Adrenal gland (tissue), 12 donors: ENCODE measurements around the gene BUD23. TPM values are rescaled to one million over a fixed set of nuclear protein-coding genes. Genes with fewer than 3 reads are reported as not detected.

Experiments used
- DNase-seq, 7 donors: peaks; one replicate each; pipeline ENCODE4 v3.0.0-alpha.2; 2019 to 2020
- H3K27ac ChIP-seq, 5 donors: fragments of 200-600 bp; sonication (generic) in 4 of 5; 1 replicate in 3 of 5; 2 replicates in 2 of 5; pipeline versions ENCODE4 v1.5.1 to v1.8.0; 2016 to 2020; ENCODE audit warnings: mild to moderate bottlenecking in 1 of 5
- H3K27me3 ChIP-seq: fragments of 200-600 bp; 2 replicates; pipeline ENCODE4 v1.8.0; 2021
- H3K36me3 ChIP-seq, 2 donors: fragments of 200-600 bp; replicated peaks in 1 of 2; 1 replicate in 1 of 2; 2 replicates in 1 of 2; pipeline versions ENCODE4 v1.5.1 to v1.8.0; 2018 to 2022
- H3K4me1 ChIP-seq, 2 donors: fragments of 200-600 bp; replicated peaks in 1 of 2; 1 replicate in 1 of 2; 2 replicates in 1 of 2; pipeline versions ENCODE4 v1.5.1 to v1.8.0; 2018 to 2021
- H3K4me3 ChIP-seq, 4 donors: fragments of 200-600 bp; sonication (generic) in 3 of 4; one replicate each; pipeline ENCODE4 v1.5.1; 2016 to 2018
- H3K9me3 ChIP-seq, 3 donors: fragments of 200-600 bp; sonication (generic) in 1 of 3; replicated peaks in 1 of 3; 1 replicate in 2 of 3; 2 replicates in 1 of 3; pipeline versions ENCODE4 v1.5.1 to v1.8.0; 2016 to 2021
- POLR2A ChIP-seq, 2 donors: fragments of 450-650 bp; IDR thresholded peaks; one replicate each; pipeline ENCODE4 v1.6.1; 2017; ENCODE audit warnings: antibody characterized with exemption in 2 of 2, mild to moderate bottlenecking in 2 of 2, moderate library complexity in 1 of 2
- WGBS, 4 donors: extraction: QIAGEN DNeasy Blood & Tissue Kit in 2 of 4; methylation state at CpG; one replicate each; pipeline versions ENCODE4 v1.1.5 to v1.1.7; 2013 to 2017; 5-methylcytosine and 5-hydroxymethylcytosine counted together
- intact Hi-C, 2 donors: fragments of 100-400 bp; cut with DNase I; formaldehyde crosslinking; loops; one replicate each; pipeline versions ENCODE4 v1.14.1 to v1.15.0; 2022 to 2023
- polyA plus RNA-seq, 3 donors: library from polyadenylated mRNA; stranded (reverse); fragments of 200-250 nt in 2 of 3; fragments of 350-450 nt in 1 of 3; fragmentation: Illumina TruSeq in 1 of 3; extraction: RNeasy Lipid Tissue Mini Kit (QIAGEN cat#74804) in 1 of 3; gene quantifications; one replicate each; pipeline ENCODE4 v1.2.3, GENCODE V29; 2013 to 2014
- total RNA-seq, 9 donors: library from RNA; depleted of rRNA in 4 of 9; stranded (reverse); fragments of >200 nt in 4 of 9; fragments of 120-200 nt in 1 of 9; fragmentation: NEBNext Ultra II Directional in 1 of 9; extraction: Animal tissue kit (Norgen Biotek cat#: 25700) in 1 of 9; gene quantifications; one replicate each; pipeline versions ENCODE4 v1.1.0 to v1.2.4, GENCODE V29; 2013 to 2023
- TF ChIP-seq, protein P1 (sequence below), 6 experiments: fragments of 450-650 bp in 4 of 6; fragments of 200-600 bp in 2 of 6; sonication (generic) in 1 of 6; IDR thresholded peaks; 1 replicate in 5 of 6; 2 replicates in 1 of 6; pipeline versions ENCODE4 v1.5.1 to v1.8.0; 2016 to 2021; ENCODE audit warnings: antibody characterized with exemption in 6 of 6, mild to moderate bottlenecking in 2 of 6, moderate library complexity in 1 of 6
- donor health status: healthy with polysubstance abuse.
- donor health status: Bipolar disorder and iron deficiency.
- donor health status: DM: yes; HTN: yes; CAD: no.
- donor health status: DM: no; HTN: no; CAD: no.
- donor health status: DM: no; HTN: no; CAD: no.
- donor health status: DM: yes; HTN: yes; CAD: no.

The BUD23 gene
- total and polyA plus RNA-seq, 12 donors = 34.7 to 123 (median 64.5) TPM

GRCh38 chr7:73638911-73639310 lies 44.5 kb upstream of the BUD23 start:
- TF ChIP-seq, protein P1, sequence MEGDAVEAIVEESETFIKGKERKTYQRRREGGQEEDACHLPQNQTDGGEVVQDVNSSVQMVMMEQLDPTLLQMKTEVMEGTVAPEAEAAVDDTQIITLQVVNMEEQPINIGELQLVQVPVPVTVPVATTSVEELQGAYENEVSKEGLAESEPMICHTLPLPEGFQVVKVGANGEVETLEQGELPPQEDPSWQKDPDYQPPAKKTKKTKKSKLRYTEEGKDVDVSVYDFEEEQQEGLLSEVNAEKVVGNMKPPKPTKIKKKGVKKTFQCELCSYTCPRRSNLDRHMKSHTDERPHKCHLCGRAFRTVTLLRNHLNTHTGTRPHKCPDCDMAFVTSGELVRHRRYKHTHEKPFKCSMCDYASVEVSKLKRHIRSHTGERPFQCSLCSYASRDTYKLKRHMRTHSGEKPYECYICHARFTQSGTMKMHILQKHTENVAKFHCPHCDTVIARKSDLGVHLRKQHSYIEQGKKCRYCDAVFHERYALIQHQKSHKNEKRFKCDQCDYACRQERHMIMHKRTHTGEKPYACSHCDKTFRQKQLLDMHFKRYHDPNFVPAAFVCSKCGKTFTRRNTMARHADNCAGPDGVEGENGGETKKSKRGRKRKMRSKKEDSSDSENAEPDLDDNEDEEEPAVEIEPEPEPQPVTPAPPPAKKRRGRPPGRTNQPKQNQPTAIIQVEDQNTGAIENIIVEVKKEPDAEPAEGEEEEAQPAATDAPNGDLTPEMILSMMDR (IDR thresholded peaks at IDR 0.05) = no peak
- TF ChIP-seq POLR2A (IDR thresholded peaks at IDR 0.05) = no peak
- intact Hi-C loops = no loop called here
- peaks cover 0 to 8% of the 10 kb centered on the region in 2 donors for H3K4me1 ChIP-seq
- H3K27ac ChIP-seq = no peak overlapping the region
- DNase-seq = no peak
- no peaks in the 10 kb centered on the region for H3K9me3 ChIP-seq
- no peak overlapping the region for H3K4me3 ChIP-seq
- H3K27me3 ChIP-seq = peaks cover 3% of the 10 kb centered on the region
- 51 to 71% (median 65%) methylated on average over 3 of the region's 3 CpGs for WGBS, 4 donors
- no peaks in the 10 kb centered on the region for H3K36me3 ChIP-seq

DNA sequence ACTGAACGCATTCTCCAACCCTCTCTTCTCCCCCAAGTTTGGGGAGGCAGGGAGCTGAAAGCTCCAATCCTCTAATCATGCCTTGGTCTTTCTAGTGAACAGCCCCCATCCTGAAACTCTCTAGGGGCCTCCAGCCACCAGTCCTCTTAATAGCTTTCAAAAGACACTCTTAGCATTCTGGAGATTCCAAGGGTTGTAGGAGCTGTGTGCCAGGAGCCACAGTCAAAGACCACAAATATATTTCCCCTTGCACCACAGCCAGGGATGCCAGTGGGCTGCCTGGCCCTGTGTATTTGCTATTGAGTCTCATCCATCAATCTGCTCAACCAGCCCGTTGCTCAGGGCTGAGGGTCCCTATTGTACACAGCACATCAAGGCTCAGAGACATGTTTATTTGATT lies 40.6 kb upstream of the BUD23 start:
- H3K4me1 ChIP-seq = peaks cover 0 to under 1% of the 10 kb centered on the region in 2 donors
- intact Hi-C loops = no loop called here
- TF ChIP-seq POLR2A (IDR thresholded peaks at IDR 0.05) = no peak
- TF ChIP-seq, protein P1 (IDR thresholded peaks at IDR 0.05) = no peak
- WGBS, 4 donors = 60 to 88% (median 71%) methylated on average over 2 of the region's 2 CpGs
- no peak overlapping the region for H3K27ac ChIP-seq
- no peaks in the 10 kb centered on the region for H3K36me3 ChIP-seq
- DNase-seq = no peak
- no peak overlapping the region for H3K4me3 ChIP-seq
- H3K27me3 ChIP-seq = peaks cover 14% of the 10 kb centered on the region
- no peaks in the 10 kb centered on the region for H3K9me3 ChIP-seq

GRCh38 chr7:73644688-73645286 lies 38.6 kb upstream of the BUD23 start:
- no peak overlapping the region for H3K4me3 ChIP-seq
- 63 to 74% (median 72%) methylated on average over 4 to 5 of the region's 5 CpGs for WGBS, 4 donors
- intact Hi-C loops = no loop called here
- peaks cover 0 to 4% of the 10 kb centered on the region in 2 donors for H3K4me1 ChIP-seq
- DNase-seq = no peak
- no peak for TF ChIP-seq POLR2A (IDR thresholded peaks at IDR 0.05)
- TF ChIP-seq, protein P1 (IDR thresholded peaks at IDR 0.05) = no peak
- peaks cover 17% of the 10 kb centered on the region for H3K27me3 ChIP-seq
- no peaks in the 10 kb centered on the region for H3K36me3 ChIP-seq
- H3K27ac ChIP-seq = no peak overlapping the region
- no peaks in the 10 kb centered on the region for H3K9me3 ChIP-seq

DNA sequence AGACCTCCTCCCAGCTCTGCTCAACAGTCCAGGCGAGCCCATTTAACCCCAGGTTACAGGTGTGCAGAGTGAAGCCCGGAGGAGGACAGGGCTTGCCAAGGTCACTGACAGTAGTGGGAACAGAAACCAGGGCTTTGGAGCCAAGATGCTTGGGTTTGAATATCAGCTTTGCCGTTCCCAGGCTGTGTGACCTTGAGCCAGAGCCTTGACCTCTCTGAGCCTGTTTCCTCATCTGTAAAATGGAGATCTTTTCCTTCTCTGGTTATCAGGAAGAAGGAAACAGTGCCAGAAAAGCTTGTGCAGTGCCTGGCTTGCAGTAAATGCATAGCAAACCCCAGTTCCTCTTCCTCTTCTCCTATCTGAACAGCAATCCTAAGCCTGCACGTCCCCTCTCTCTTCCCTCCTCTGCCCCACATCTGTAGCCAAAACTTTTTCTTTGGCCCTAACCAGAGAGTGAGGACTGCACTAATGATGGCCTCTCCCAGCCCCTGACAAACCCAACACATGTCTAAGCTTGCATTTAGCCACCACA lies 37.7 kb upstream of the BUD23 start:
- Histone ChIP-seq H3K9me3 (no peaks in the 10 kb centered on the region), H3K27me3 (peaks cover 17% of the 10 kb centered on the region), H3K4me1 (peaks cover 0 to 4% of the 10 kb centered on the region in 2 donors), H3K36me3 (no peaks in the 10 kb centered on the region), H3K27ac (no peak overlapping the region), H3K4me3 (no peak overlapping the region)
- TF ChIP-seq POLR2A (IDR thresholded peaks at IDR 0.05) = no peak
- TF ChIP-seq, protein P1 (IDR thresholded peaks at IDR 0.05) = no peak
- DNase-seq = no peak
- 23 to 37% (median 25%) methylated on average over 4 of the region's 4 CpGs for WGBS, 4 donors
- intact Hi-C loops = no loop called here
